CD4-positive, alpha-beta memory T cell (primary cell): ENCODE results near the gene TMEM259. TPM values are rescaled to one million over a fixed set of nuclear protein-coding genes. Genes with fewer than 3 reads are reported as not detected.

Experiments used
- CTCF ChIA-PET: fragments of 350-600 bp; sonication (Branson Sonifier 250); formaldehyde crosslinking; loops from one replicate; lab custom pipeline; 2021; ENCODE audit warnings: inconsistent platforms; ENCODE audit not compliant: partially characterized antibody; lab: Charles Lee
- POLR2A ChIA-PET: fragments of 350-600 bp; sonication (Branson Sonifier 250); formaldehyde crosslinking; loops from one replicate; lab custom pipeline; 2021; ENCODE audit not compliant: partially characterized antibody; lab: Charles Lee
- DNase-seq, 5 donors: peaks; one replicate each; pipeline versions ENCODE4 v3.0.0 to v3.0.0-alpha.2; 2020 to 2022; ENCODE audit warnings: mixed read lengths in 1 of 5
- H3K27ac ChIP-seq: one replicate; pipeline ENCODE4 v1.7.0; 2013; ENCODE audit warnings: low read depth, low read length
- H3K27me3 ChIP-seq: 2 replicates; pipeline ENCODE4 v1.7.0; 2013; ENCODE audit warnings: mild to moderate bottlenecking, low read length, moderate library complexity; ENCODE audit not compliant: insufficient read depth
- H3K36me3 ChIP-seq: 2 replicates; pipeline ENCODE4 v1.7.0; 2013; ENCODE audit warnings: mild to moderate bottlenecking, low read length, moderate library complexity; ENCODE audit not compliant: insufficient read depth
- H3K4me1 ChIP-seq: 2 replicates; pipeline ENCODE4 v1.7.0; 2013; ENCODE audit warnings: mild to moderate bottlenecking, low read length, moderate library complexity; ENCODE audit not compliant: insufficient read depth
- H3K4me3 ChIP-seq, 2 donors: one replicate each; pipeline ENCODE4 v1.7.0; 2013; ENCODE audit warnings: low read length in 2 of 2, mild to moderate bottlenecking in 1 of 2
- H3K9me3 ChIP-seq, 2 donors: one replicate each; pipeline ENCODE4 v1.7.0; 2013; ENCODE audit warnings: low read length in 2 of 2, control low read depth in 1 of 2; ENCODE audit not compliant: control insufficient read depth in 1 of 2
- H3K27ac Mint-ChIP-seq, 7 donors: one replicate each; pipeline ENCODE4 v1.8.0; 2020 to 2021; ENCODE audit warnings: mixed read lengths in 7 of 7, mild to moderate bottlenecking in 6 of 7, inconsistent platforms in 3 of 7, moderate library complexity in 3 of 7
- H3K27me3 Mint-ChIP-seq, 2 donors: one replicate each; pipeline ENCODE4 v1.8.0; 2020 to 2021; ENCODE audit warnings: mixed read lengths in 2 of 2
- H3K36me3 Mint-ChIP-seq, 2 donors: one replicate each; pipeline ENCODE4 v1.8.0; 2020 to 2021; ENCODE audit warnings: mixed read lengths in 2 of 2, inconsistent platforms in 1 of 2, mild to moderate bottlenecking in 1 of 2
- H3K4me1 Mint-ChIP-seq, 4 donors: one replicate each; pipeline ENCODE4 v1.8.0; 2020 to 2021; ENCODE audit warnings: mixed read lengths in 4 of 4, mild to moderate bottlenecking in 1 of 4
- H3K4me3 Mint-ChIP-seq, 8 donors: one replicate each; pipeline ENCODE4 v1.8.0; 2020 to 2021; ENCODE audit warnings: mixed read lengths in 8 of 8, mild to moderate bottlenecking in 7 of 8, moderate library complexity in 6 of 8, inconsistent platforms in 3 of 8
- H3K9me3 Mint-ChIP-seq, 8 donors: one replicate each; pipeline ENCODE4 v1.8.0; 2020 to 2021; ENCODE audit warnings: mixed read lengths in 8 of 8, mild to moderate bottlenecking in 5 of 8, inconsistent platforms in 3 of 8, moderate library complexity in 1 of 8
- intact Hi-C: fragments of 100-400 bp; cut with micrococcal nuclease; formaldehyde crosslinking; loops from one replicate; pipeline ENCODE4 v1.15.1; 2023
- polyA plus RNA-seq, 2 donors: library from polyadenylated mRNA; unstranded; fragments of 300-500 nt; fragmentation: Illumina TruSeq; gene quantifications; one replicate each; pipeline ENCODE4 v1.2.3, GENCODE V29; 2021
- total RNA-seq, 2 experiments: library from RNA; stranded (reverse); gene quantifications; one replicate each; pipeline ENCODE4 v1.2.3, GENCODE V29; 2021

The TMEM259 gene
- total and polyA plus RNA-seq, 4 experiments from 2014 or later = 40.5 to 329 (median 196) TPM

DNA sequence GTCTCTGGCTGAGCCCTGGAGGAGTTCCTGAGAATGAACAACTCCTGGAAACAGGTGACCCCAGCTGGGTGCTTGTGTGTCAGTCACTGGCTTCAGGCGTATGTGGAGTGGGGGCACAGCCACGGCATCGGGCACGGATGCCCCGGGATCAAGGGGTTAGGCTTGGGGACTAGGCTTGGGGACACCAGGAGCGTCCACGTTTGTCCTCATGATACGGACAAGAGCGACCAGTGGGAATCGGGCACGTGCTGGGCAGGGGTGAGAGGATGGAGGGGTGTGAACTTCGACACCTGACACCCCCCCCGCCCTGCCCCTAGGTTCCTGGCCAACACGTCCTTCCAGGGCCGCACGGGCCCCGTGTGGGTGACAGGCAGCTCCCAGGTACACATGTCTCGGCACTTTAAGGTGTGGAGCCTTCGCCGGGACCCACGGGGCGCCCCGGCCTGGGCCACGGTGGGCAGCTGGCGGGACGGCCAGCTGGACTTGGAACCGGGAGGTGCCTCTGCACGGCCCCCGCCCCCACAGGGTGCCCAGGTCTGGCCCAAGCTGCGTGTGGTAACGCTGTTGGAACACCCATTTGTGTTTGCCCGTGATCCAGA, 16.6 kb downstream of the TMEM259 start:
- no peak for DNase-seq
- intact Hi-C loops = no loop called here
- no peaks in the 10 kb centered on the region for H3K9me3 ChIP-seq
- peaks cover 0 to 2% of the 10 kb centered on the region in 2 donors for H3K36me3 Mint-ChIP-seq
- peaks cover 2% of the 10 kb centered on the region in 4 donors for H3K4me1 Mint-ChIP-seq
- H3K27me3 Mint-ChIP-seq = peaks cover 4 to 5% of the 10 kb centered on the region in 2 donors
- H3K4me3 Mint-ChIP-seq = no peak overlapping the region
- peaks cover 0 to under 1% (median 0%) of the 10 kb centered on the region in 8 donors for H3K9me3 Mint-ChIP-seq
- H3K36me3 ChIP-seq = no peaks in the 10 kb centered on the region
- no peak overlapping the region for H3K27ac Mint-ChIP-seq
- H3K4me3 ChIP-seq = no peak overlapping the region
- ChIA-PET POLR2A (interaction anchor here (1.0 to 2.4 kb wide), 4 partner anchors 12 to 26 kb away, joined by 3 to 8 read pairs (median 5); partner anchors contain the start of gene CNN2), CTCF (interaction anchor here (1.0 kb wide), 1 partner anchor 83 kb away, joined by 4 read pairs; no protein-coding TSS in a partner anchor)
- no peak overlapping the region for H3K27ac ChIP-seq
- H3K4me1 ChIP-seq = peaks cover 9% of the 10 kb centered on the region
- H3K27me3 ChIP-seq = peaks cover 11% of the 10 kb centered on the region

DNA sequence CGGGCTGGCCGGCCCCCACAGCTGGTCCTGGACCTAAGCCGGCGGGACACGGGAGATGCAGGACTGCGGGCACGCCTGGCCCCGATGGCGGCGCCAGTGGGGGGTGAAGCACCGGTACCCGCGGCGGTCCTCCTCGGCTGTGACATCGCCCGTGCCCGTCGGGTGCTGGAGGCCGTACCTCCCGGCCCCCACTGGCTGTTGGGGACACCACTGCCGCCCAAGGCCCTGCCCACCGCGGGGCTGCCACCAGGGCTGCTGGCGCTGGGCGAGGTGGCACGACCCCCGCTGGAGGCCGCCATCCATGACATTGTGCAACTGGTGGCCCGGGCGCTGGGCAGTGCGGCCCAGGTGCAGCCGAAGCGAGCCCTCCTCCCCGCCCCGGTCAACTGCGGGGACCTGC, 17.6 kb downstream of the TMEM259 start:
- ChIA-PET POLR2A (interaction anchor here (1.0 to 1.8 kb wide), 2 partner anchors 17 to 27 kb away, joined by 3 to 5 read pairs; no protein-coding TSS in a partner anchor), CTCF (interaction anchor here (1.0 kb wide), 1 partner anchor 81 kb away, joined by 4 read pairs; no protein-coding TSS in a partner anchor)
- intact Hi-C loops = no loop called here
- H3K4me3 Mint-ChIP-seq = no peak overlapping the region
- Histone ChIP-seq H3K27ac (no peak overlapping the region), H3K36me3 (no peaks in the 10 kb centered on the region), H3K9me3 (no peaks in the 10 kb centered on the region), H3K4me3 (no peak overlapping the region), H3K4me1 (peaks cover 9% of the 10 kb centered on the region), H3K27me3 (peaks cover 20% of the 10 kb centered on the region)
- H3K27me3 Mint-ChIP-seq = peaks cover 11 to 12% of the 10 kb centered on the region in 2 donors
- peaks cover 0 to under 1% of the 10 kb centered on the region in 2 donors for H3K36me3 Mint-ChIP-seq
- no peak overlapping the region for H3K27ac Mint-ChIP-seq
- peaks cover 0 to 2% (median 0%) of the 10 kb centered on the region in 8 donors for H3K9me3 Mint-ChIP-seq
- H3K4me1 Mint-ChIP-seq = peaks cover 2 to 9% (median 5%) of the 10 kb centered on the region in 4 donors
- DNase-seq = no peak

DNA sequence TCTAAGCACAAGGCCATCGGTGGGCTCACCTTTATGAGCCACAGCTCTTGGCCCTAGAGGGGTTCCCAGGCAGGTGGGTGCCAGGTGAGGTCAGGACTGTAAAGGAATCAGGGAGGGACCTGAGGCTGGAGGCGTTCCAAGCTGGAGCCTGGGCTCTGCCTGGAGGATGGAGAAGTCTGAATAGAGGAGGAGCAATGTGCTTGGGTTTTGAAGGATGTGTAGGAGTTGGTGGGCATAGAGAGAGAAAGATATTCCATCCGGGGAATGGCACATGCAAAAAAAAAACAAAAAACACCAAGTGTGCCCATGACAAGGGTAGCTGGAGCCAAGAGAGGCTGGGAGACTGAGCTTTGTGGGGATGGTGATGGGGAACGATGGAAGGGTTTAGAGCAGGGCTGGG, 18.3 kb downstream of the TMEM259 start:
- Mint-ChIP-seq H3K4me1 (peaks cover 2 to 15% (median 7%) of the 10 kb centered on the region in 4 donors), H3K36me3 (no peaks in the 10 kb centered on the region), H3K4me3 (no peak overlapping the region), H3K9me3 (peaks cover 0 to 2% (median 0%) of the 10 kb centered on the region in 8 donors), H3K27ac (peak overlapping the region in 2 of 7 donors; percentile 74 to 75), H3K27me3 (peaks cover 17% of the 10 kb centered on the region in 2 donors)
- Histone ChIP-seq H3K27ac (no peak overlapping the region), H3K4me1 (peaks cover 9% of the 10 kb centered on the region), H3K4me3 (no peak overlapping the region), H3K9me3 (no peaks in the 10 kb centered on the region), H3K36me3 (no peaks in the 10 kb centered on the region), H3K27me3 (peaks cover 25% of the 10 kb centered on the region)
- intact Hi-C loops = no loop called here
- ChIA-PET POLR2A (no interaction called here), CTCF (no interaction called here)
- DNase-seq = no peak

DNA sequence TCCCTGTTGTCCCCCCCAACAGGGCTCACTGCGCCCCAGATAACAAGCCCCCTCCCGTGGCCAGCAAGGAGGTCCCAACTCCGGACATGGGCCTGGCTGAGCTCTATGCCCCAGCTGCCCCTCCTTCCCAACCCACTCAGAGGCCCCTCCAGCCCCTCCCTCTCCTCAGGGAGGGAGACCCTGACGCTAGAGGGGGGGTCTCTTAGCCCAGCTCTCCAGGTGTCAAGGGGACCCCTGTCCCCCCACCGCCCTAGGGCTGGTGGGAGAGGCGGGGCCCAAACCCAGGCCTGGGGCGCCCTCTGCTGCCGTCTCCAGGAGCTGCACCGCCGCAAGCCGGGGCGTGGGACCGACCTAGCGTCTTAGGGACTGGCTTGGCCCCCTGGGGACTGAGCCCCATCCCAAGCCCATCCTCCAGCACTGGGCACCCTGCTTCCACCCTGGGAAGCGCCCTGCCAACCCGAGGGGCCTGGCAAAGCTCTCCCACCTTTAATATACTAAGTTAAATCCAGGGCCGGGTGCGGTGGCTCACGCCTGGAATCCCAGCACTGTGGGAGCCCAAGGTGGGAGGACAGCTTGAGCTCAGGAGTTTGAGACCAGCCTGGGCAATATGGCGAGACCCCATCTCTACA, 19.3 kb downstream of the TMEM259 start:
- H3K9me3 Mint-ChIP-seq = peaks cover 0 to 2% (median 0%) of the 10 kb centered on the region in 8 donors
- H3K27me3 Mint-ChIP-seq = peaks cover 17 to 19% of the 10 kb centered on the region in 2 donors
- peaks cover 2 to 18% (median 10%) of the 10 kb centered on the region in 4 donors for H3K4me1 Mint-ChIP-seq
- no peaks in the 10 kb centered on the region for H3K9me3 ChIP-seq
- H3K36me3 Mint-ChIP-seq = peaks cover 0 to under 1% of the 10 kb centered on the region in 2 donors
- ChIA-PET CTCF (interaction anchor here (0.7 to 1.1 kb wide), 4 partner anchors 31 to 231 kb away, joined by 3 to 5 read pairs (median 4); partner anchors contain the start of gene ARHGAP45), POLR2A (interaction anchor here (0.9 to 1.6 kb wide), 4 partner anchors 39 to 82 kb away, joined by 3 to 5 read pairs (median 4); partner anchors contain the start of gene ABCA7)
- no peak overlapping the region for H3K4me3 Mint-ChIP-seq
- peaks cover 15% of the 10 kb centered on the region for H3K4me1 ChIP-seq
- H3K27me3 ChIP-seq = peaks cover 26% of the 10 kb centered on the region
- DNase-seq = peak; percentile 60 to 71 (median 61)
- intact Hi-C loops = loop anchor here (1.0 to 2.0 kb wide), 6 partner anchors 17 to 139 kb away; partner anchors contain the start of genes RNU6-2, TMEM259 and WDR18
- H3K27ac Mint-ChIP-seq = peak overlapping the region in 1 of 7 donors; percentile 21
- no peak overlapping the region for H3K27ac ChIP-seq
- H3K4me3 ChIP-seq = no peak overlapping the region
- no peaks in the 10 kb centered on the region for H3K36me3 ChIP-seq

DNA sequence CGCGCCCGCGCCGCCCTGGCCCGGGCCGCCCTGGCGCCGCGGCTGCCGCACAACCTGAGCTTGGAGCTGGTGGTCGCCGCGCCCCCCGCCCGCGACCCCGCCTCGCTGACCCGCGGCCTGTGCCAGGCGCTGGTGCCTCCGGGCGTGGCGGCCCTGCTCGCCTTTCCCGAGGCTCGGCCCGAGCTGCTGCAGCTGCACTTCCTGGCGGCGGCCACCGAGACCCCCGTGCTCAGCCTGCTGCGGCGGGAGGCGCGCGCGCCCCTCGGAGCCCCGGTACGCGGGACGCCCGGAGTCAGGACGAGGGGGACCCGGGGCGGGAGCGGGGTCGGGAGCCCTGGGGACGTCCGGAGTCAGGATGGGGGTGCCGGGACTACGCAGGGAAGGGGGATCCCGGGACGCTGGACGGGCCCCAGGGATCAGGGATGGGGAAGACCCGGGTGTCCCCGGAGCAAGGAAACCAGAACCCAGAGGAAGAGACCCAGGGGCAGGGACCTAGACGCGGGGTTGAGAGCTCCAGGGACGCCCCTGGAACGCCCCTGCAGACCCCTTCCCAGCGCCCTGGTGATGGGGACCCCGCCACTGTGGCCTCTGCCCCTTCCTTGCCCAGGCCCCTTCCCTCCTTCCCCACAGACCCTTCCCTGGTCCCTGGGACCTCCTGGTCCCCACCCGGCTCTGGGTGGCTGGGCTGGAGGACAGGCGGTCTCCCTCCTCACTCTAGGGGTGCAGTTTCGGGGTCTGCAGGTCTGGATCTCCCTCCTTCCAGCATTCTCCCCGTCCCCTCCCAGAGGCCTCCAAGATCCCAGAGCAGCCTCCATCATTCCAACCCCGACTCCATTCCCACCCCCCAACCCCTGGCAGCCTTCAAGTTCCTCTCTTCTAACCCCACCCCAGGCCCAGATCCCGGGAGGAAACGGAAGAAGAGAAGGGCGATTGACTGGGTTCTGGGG, 20.1 kb downstream of the TMEM259 start:
- Histone ChIP-seq H3K4me1 (peaks cover 23% of the 10 kb centered on the region), H3K27me3 (peaks cover 26% of the 10 kb centered on the region), H3K4me3 (no peak overlapping the region), H3K9me3 (no peaks in the 10 kb centered on the region), H3K36me3 (no peaks in the 10 kb centered on the region), H3K27ac (no peak overlapping the region)
- intact Hi-C loops = loop anchor here (1.0 to 2.0 kb wide), 6 partner anchors 17 to 138 kb away; partner anchors contain the start of genes RNU6-2, TMEM259 and WDR18
- Mint-ChIP-seq H3K27ac (no peak overlapping the region), H3K4me1 (peaks cover 4 to 26% (median 15%) of the 10 kb centered on the region in 4 donors), H3K9me3 (peaks cover 0 to 2% (median 0%) of the 10 kb centered on the region in 8 donors), H3K36me3 (peaks cover 0 to 6% of the 10 kb centered on the region in 2 donors), H3K27me3 (peaks cover 19 to 22% of the 10 kb centered on the region in 2 donors), H3K4me3 (peak overlapping the region in 4 of 8 donors; percentile 23 to 68 (median 48))
- POLR2A ChIA-PET = interaction anchor here (0.9 to 1.6 kb wide), 4 partner anchors 39 to 81 kb away, joined by 3 to 5 read pairs (median 4); partner anchors contain the start of gene ABCA7
- DNase-seq = no peak
- CTCF ChIA-PET = interaction anchor here (0.7 to 1.1 kb wide), 4 partner anchors 30 to 230 kb away, joined by 3 to 5 read pairs (median 4); partner anchors contain the start of gene ARHGAP45

DNA sequence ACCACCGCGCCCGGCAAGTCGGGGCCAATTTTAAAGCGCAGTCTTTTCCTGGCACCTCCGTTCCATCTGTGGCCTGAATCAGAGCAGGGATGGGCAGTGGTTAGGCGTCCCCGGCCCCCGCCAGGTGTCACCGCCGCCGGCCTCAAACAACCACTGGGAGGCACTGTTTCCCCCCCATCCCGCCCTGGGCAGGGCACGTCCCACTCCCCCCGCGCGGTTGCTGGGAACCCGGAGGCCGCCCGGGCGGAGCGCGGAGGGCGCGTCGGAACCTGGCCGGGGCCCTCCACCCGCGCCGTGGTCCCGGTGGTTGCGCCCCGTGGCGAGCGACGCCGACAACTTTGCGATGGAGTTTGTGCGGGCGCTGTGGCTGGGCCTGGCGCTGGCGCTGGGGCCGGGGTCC, 20.8 kb downstream of the TMEM259 start, which contains the start of gene GRIN3B:
TSS of gene GRIN3B (plus strand) at position 325 of the 400 bp plus-strand sequence. CDS start at position 344, 19 bp downstream.
- Mint-ChIP-seq H3K9me3 (peaks cover 0 to 2% (median 0%) of the 10 kb centered on the region in 8 donors), H3K36me3 (peaks cover 0 to 6% of the 10 kb centered on the region in 2 donors), H3K4me3 (peak within 1 kb of the TSS in 6 of 8 donors; percentile 36 to 81 (median 61)), H3K4me1 (peaks cover 4 to 26% (median 14%) of the 10 kb centered on the region in 4 donors), H3K27ac (peak within 1 kb of the TSS in 4 of 7 donors; percentile 22 to 90 (median 46)), H3K27me3 (peaks cover 19 to 22% of the 10 kb centered on the region in 2 donors)
- Histone ChIP-seq H3K4me3 (no peak within 1 kb of the TSS), H3K9me3 (no peaks in the 10 kb centered on the region), H3K27ac (no peak within 1 kb of the TSS), H3K27me3 (peaks cover 26% of the 10 kb centered on the region), H3K4me1 (peaks cover 26% of the 10 kb centered on the region), H3K36me3 (no peaks in the 10 kb centered on the region)
- CTCF ChIA-PET = no interaction called here
- intact Hi-C loops = loop anchor here (2.0 kb wide), 3 partner anchors 21 to 137 kb away; partner anchors contain the start of genes RNU6-2 and TMEM259
- POLR2A ChIA-PET = interaction anchor here (1.5 kb wide), 1 partner anchor 40 kb away, joined by 3 read pairs; the partner anchor contains the start of gene ABCA7
- peak; percentile 46 to 60 (median 47) for DNase-seq
